Activated CD8-positive, alpha-beta memory T cell treated with anti-CD3 and anti-CD28 coated beads, Interleukin-2, amount 50 U/mL, for 1 hour (primary cell): ENCODE results near the gene FADS6.

ENCODE experiments used
- DNase-seq: peaks from one replicate; pipeline ENCODE4 v3.0.0-alpha.2; 2020; ENCODE audit errors: extremely low read depth

The FADS6 gene

DNA sequence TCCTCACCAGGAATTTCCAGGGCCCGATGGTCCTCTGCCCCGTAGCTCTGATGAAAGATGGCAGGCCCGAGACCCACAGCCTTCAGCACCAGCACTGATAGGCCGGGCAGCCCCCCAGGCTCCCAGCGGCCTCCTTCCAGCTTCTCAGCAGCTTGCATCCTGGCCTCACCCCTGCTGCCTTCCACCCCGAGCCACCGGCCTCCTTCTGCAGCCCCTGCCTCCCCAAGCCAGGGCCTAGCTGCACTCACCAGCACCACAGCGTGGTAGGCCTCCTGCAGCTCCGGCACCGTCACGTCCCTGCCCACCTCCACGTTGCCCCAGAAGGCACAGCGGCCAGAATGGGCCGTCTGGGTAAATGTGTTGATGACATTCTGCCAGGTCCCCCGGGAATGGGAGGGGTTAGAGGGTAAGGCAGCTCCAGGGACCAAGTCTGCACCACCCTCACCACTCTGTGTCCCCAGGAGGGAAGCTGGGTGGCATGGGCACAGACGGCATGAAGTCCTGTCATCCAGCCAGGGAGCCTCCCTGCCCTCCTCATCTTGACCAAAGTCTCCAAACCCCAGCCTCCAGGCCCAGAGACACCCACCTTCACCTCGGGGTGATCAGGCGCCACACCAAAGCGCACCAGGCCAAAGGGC, 27.1 kb downstream of the FADS6 start:
- DNase-seq = no peak

DNA sequence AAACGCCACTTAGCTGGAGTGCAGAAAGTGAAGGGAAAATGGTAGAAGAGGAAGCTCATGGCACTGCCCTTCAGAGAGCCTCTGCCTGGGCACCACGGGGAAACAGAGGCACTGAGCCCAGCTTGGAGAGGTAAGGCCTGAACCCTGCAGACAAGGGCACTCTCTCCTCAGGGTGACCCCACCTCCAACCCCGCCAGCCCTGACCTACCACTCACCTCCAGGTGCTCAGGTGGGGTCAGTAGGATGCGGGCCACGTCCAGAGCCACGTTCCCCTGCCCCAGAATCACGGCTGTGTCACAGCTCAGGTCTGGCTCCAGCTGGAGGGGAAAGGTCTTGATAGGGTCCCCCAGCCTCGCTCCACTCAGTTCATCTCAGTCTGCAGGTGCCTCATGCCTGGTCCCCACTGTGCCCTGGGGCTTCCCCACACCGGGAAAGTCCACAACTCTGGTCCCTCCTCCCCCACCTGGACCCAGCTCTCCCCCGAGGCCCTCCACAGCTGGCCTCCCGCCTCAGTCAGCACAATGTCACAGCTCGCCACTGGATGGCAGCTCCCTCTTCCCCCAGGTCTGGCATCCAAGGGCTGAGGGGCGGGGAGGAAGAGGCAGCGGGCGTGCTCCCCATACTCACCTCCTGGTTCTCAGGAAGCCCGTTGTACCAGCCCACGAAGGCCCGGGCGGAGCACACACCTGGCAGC, 27.8 kb downstream of the FADS6 start:
- DNase-seq = no peak

DNA sequence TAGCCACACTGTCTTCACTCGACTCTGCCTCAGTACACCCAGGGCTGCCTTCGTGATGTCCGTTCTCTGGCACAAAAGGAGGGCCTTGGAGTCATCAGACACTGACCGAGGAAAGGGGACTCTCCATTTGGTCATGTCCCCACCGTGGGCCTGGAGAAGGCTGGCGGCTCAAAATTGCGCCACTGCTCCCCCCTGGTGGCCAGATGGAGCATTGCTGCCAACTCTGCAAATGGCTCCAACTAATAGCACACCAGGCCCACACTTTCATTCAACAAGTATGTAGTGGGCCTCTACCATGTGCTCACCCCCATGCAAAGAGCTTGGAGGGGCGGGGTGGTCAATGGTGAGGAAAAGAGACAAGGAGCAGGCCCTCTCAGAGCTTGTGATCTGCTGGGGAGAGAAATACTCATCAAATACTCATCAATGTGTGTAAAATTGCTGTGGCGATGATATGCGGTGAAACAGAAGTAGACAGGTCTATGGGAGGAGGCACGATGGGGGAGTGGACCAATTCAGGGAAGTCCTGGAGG, 28.5 kb downstream of the FADS6 start:
- DNase-seq = no peak

DNA sequence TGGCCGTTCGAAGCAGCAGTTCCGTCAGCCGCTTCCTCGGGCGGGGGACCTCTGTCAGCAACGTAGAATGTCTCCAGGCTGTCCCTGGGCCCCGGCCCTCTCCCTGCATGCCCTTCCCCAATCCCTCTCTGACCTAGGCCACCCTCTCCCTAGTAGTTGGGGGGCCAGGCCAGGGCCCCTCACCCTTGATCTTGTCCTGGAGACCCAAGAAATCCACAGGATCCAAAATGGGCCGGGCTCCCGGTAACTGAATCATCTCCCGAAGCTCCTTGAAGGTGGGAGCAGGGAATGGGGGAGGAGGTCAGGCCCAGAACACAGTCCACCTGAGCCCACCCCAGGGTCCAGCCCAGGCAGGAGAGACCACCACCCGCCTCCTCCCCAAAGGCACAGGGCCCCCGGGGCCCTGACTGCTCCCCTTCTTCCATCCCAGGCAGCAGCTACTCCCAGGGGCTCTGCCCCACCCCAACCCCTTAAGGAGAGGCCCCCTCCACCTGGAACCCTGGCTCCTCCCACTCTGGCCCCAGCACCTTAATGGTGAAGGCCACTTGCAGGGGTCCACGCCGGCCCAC, 29.1 kb downstream of the FADS6 start:
- no peak for DNase-seq

DNA sequence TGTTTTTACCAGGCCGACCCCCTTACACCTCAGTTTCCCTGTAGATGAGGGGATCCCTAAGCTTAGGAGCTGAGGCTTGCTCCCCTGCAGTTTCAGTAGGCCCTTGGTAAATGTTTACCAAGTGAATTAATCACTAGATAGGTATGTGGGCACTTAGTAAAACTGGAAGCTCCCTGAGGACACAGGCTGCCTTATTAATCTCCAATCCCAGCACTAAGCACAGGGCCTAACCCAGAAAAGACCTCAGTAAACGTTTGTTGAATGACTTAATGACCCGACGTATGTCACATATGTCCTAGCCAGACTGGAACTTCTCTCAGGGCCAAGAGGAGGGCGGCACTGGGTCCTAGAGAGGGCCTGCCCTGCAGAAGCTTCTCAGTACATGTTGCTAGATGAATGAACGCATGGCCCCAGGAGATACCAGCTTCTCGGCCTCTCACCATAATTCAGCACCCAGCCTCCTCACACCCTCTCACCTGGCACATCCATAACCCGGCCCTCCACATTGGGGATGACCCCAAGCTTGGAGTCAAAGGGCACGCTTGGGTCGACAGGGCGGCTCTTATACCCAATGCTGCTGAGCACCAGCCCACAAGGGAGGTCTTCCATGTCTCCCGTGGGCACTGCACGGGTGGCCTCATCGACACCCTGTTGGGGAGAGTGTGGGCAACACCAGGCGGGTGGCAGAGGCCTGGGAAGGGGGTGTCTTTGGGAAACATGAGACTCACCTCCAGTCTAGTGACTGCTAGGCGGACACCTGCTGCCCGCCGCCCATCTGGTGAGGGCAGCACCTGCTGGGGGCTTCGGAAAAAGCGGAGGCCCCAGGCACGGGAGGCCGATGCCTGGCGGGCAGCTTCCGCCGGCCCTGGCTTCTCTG, 29.8 kb downstream of the FADS6 start:
- DNase-seq = no peak

DNA sequence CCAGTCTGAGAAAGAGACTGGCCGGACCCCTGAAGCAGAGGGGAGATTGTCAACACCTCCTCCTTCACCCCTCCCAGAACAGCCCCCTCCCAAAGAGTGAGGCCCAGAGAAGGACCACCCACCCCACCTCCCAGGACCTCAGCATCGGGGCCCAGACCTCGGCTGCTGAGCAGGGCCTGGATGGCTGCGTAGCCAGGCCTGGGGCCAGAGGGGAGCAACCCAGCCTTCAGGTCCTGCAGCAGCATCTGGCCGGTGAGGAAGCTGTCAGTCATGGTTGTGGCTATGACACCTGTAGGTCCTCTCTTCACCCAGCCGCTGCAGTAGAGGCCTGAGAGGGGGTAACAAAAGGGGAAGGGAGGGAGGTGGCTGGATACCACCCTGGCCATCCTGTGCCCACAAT, 30.5 kb downstream of the FADS6 start:
- no peak for DNase-seq

DNA sequence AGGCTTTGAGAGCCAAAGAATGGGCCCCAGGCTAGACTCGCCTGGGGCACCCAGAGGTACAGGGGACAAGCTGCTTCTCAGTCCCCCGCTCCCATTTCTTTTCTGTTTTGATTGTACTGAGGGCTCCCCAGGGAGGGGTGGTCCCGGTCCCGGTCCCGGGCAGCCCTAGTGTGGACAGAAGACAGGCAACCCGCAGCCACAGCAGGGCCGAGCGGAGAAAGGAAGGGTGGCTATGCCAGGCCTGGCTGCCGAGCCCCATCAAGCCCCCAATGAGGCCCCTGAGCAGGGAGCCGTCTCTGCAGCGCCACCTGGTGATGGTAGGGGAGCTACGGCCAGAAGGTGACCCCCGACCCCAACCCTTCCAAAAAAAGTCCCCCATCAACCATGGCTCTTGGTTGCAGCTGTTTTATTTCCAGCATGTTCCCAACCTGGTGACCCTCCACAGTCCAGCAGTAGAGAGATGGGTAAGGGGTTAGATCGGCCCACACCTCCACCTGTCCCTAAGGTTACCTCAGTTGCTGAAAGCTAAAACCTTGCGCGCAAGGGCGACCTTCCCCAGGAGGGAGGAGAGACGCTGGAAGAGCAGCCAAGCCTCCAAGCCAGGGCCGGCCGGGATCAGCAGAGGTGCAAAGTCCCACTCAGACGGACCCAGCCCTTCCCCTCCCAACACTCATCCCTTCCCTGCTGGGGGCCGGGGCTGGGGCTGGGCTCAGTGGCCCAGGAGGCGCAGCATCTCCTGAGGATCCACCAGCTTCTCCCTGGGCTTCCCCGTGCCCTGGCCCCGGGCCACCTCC, 31.1 kb downstream of the FADS6 start:
- DNase-seq = no peak

DNA sequence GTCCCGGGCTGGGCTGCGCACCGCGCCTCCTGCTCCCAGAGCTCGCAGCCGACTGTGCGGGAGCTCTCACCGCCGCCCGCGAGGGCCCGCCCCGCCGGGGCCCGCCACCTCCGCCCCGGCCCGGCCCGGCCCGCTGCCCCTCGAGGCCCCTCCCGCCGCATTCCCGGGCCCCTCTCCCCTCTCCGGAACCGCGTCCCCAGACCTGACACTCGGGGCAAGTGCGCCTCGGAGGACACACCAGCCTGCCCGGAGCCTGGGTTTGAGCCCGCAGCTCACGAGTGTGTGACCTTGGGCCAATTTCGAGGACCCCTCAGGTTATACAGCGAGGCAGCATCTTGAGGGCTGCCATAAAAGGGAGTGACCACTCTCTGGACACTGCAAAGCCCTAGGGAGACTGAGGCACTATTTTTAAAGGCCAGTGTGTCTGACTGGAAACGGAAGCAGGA, 31.7 kb downstream of the FADS6 start:
- DNase-seq = no peak

DNA sequence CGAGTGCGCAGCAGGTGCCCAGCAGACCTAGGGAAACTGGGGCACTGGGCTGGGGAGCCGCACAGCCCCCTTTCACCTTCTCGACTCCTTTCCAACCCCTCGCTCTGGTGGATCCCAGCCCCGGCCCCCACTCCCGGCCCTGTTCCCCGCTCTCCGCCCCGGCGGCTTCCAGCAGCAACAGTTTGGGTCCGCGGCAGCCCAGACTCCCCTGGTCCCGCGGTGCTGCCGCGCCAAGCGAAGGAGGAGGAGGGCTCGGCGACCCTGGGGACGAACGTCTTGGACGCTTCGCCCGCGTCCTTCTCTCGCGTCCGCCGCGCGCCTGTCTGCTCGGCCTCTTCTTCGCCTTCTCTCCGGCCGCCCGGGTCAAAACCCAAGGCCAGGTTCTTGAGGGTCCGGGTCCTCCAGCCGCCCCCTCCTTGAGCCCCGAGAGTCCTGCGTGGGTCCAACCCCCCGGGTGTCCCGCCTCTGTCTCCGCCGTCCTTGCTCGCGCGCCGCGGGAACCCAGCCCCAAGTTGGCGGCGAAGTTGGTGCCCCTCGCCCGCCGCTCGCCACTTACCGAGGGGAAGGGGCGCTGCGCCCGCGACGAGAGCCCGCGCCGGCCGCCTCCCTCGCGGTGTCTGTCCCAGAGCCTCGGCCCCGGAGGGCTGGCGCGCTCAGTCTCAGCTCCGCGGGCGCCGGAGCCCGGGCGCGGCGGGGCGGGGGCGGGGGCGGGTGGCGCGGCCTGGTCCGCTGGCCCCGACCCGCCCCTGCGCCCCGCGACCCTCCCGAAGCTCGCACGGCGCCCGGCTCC, 32.4 kb downstream of the FADS6 start:
- no peak for DNase-seq

DNA sequence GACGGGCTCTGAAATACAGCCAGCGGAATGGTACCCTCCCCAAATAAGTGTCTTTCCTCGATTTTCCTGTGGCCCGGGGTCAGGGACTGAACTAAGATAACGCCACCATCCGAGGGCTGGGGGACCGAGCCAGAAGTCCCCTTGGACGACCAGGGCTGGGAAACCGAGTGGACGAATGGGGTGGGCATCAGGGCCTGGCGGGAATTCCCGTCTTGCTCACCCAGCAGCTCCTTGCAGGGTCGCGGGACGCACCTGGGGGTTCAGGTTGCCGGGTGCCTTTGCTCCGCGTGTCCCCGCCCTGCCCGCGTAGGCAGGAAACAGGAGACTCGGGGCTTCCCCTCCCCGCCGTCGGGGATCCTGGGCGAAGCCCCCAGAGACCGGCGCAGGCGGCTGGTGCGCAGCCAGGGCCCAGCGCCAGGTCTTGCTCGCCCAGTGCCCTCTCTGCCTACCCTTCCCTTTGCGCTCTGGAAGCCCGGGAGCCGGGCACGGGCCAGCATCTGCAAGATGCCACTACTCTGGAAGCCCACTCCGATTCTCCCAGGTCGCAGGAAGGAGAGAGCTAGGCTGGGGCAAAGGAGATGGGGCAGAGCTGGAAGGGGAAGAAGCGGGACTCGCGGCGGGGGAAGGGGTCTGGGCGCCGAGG, 33.1 kb downstream of the FADS6 start:
- DNase-seq = no peak

DNA sequence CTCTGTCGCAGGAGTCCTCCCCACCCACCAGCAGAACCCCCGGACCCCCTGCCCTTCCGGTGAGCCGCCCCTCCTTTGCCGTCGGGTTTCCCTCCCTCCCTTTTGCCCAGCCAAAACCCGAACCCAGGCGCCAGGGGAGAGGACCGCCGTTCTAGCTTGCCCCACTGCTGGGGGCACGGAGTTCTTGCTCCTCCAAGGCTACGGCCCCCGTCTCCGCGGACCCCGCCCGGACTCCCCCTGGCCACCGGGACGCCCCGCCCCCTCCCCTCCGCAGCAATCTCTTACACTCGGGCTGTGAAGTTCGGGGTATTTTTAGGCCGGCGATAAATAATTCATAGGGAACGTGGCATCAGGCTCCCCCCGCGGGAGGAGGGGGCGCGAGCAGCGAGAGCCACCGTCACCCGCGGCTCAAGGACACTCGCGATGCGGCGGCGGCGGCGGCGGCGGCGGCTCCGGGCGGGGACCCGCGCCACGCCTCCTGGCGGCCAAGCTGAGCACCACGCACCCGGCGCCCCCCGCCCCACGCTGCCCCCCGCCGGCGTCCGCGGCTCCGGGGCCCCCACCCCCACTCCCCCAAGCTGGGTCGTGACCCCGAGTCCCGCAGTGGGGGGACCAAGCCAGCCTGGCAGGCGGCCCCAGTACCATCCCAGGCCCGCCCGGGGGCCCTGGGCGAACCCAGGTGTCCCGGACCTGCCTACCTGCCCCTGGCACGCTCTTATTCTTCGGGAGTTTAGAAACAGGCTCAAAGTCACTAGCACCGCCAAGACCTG, 33.8 kb downstream of the FADS6 start, which contains the start of gene GRIN2C:
Gene GRIN2C, minus strand, starts transcription at position 427 of the 770 bp plus-strand sequence. CDS start 4,793 bp downstream, outside the sequence.
- no peak for DNase-seq

DNA sequence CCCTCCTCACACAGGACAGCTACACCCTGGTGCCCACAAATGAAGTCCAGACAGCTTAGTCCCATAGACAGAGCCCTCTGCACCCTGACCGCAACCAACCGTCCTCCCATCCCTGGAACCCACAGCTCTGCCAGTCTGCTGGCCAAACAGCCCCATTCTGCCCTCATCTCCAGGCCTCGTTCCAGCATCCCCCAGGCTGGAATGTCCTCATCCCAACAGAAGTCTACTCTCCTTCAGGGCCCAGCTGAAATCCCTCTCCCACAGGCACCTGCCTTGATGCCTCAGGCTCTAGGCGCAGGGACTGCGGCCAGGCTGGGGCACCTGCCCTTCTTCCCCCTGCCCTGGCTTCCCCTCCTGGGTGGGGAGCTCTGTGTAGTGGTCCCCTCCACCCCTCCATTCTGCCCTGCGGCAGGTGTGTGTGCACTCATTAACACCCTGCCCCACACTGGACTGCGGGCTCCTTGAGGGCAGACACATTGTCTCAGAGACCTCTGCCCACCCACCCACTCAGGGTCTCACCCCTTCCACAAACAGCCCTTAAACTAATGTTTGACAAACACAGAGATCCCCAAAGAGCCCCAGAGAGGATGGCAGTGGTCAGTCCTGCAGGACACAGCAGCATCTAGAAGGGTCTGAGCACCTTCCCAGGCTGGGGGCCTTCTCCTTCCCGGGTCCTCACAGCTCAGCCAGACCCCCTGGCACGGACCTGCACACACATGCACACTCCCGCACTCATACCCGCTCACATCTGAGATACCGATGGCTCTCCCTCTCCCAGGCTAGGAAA, 34.6 kb downstream of the FADS6 start:
- DNase-seq = no peak

DNA sequence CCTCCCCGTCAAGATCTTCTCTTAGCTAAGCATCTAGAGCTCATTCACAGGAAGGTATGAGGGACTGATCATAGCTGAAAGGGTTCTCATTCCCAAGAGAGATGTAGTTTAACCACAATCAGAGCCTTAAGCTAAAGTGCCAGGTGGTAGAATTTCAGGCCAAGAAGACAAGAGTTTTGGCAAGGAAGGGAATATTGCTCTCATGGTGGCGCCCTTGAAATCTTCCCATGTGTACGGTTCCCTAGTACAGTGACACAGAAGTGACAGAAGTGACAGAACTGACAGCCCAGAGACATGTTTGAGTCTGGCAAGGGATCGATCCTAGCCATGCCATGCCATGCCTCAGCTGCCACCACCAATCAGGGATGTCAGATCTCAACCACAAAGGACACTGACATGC, 36.2 kb downstream of the FADS6 start:
- no peak for DNase-seq

DNA sequence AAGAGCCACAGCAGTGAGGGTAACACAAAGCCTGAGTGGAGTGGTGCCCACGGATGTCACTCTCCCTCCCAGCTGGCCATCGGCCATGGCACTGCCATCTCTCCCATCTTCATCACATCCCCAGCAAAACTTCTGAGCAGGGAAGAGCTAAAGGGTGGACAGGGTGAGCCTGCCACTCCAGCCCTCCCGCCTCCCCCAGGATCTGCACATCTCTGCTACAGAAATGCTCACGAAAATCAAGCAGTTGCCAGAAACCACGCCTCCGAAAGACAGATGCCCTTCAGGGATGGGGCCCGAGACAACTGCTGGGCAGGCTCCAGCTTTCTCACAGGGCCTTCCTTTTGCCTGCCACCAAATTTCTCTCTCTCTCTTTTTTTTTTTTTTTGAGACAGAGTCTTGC, 37.3 kb downstream of the FADS6 start:
- DNase-seq = no peak

DNA sequence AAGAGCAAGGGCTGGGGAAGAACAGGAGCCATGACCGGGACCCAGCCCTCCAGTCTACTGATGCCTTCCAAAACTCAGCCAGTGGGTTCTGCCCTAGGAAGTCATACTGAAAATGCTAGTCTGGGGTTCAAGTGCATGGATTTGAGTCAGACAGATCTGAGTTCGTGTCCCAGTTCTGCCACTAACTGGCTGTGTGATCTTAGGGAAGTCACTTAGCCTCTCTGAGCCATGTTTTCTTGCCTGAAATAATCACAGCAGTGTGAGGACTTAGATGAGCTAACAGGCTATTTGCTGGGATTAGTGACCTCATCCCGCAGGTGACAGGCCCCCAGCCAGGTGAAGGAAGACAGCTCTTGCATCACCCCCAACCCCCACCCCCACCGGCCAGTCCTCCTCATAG, 38.1 kb downstream of the FADS6 start:
- DNase-seq = no peak

DNA sequence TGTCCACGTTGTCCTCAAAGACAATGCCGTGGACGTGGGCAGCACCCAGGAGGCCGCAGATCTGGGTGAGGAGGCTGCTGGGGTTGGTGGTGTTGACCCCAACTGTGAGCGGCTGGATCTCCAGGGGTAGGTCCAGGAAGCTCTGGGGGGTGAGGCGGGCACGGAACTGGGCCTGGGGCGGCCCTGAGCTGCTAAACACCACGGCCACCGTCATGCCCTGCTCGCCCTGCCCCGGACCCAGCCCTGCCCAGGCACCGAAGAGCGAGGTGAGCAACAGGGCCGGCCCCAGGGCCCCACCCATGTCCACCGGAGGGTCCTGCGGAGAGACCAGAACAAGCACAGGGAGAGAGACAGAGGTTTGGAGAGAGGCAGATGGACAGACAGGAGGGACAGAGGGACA, 38.6 kb downstream of the FADS6 start:
- no peak for DNase-seq

DNA sequence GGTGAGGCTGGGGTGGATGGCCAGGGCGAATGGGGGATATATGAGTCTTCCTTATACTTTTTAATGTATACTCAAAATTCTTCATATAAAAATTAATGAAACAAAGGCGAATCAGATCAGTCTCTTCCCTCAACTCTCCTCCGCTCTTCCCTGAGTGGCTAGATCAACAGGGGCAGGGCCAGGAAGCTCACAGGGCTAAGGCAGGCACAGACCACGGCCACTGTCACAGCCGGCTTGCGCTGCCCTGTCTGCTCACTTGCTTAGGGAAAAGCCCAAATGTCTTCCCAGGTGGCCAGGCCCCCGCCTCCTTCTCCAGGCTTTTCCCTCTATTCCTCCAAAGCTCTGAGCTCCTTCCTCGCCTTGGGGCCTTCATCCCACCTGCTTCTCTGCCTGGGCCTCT, 39.8 kb downstream of the FADS6 start:
- no peak for DNase-seq

DNA sequence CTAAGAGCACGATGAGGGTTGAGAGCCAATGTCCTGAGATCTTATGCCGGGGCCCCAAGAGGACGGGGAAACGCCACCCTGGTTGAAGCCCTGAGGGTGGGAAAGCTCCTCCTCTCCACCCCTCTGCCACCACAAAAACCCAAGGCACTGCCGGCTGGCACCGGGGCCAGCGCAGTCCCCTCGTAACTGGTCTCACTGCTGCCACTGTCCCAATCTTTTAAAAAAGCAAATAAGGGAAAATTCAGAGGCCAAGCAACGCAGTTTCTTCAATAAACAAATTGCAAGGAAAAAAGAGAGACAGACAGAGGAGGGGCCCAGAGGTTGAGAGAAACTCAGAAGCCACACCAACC, 40.4 kb downstream of the FADS6 start:
- no peak for DNase-seq
